ENCODE measurements around the gene MACROD2.

DNA sequence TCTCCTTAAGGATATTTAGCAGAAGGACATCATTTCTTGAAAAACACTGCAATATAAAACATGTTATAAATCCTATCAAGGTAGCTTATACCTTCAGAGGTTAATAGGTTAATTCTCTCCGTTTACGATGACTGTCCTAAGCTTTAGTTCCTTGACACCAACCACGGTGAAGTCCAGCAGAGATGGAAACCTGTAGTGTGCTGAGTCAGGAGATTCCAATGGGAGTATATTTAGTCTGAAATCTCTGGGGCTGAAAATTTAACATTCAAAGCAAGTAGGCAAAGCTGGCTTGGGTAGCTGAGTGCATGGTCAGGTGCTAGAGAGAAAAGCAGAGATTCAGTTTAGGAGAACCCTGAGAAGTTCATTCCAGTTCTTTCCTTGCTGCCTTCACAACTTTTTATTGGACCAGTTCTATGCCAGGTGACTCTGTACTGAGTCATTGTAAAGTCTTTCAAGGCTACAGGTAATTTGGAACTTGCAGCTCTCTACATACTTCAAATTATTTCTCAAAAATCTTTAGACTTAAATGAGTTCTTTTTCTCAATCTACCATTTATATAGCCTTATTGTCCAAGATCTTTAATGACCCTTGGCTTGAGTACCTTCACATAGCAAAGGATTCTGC is 1351.5 kb downstream of the MACROD2 start:
- TF ChIP-seq, protein P1, sequence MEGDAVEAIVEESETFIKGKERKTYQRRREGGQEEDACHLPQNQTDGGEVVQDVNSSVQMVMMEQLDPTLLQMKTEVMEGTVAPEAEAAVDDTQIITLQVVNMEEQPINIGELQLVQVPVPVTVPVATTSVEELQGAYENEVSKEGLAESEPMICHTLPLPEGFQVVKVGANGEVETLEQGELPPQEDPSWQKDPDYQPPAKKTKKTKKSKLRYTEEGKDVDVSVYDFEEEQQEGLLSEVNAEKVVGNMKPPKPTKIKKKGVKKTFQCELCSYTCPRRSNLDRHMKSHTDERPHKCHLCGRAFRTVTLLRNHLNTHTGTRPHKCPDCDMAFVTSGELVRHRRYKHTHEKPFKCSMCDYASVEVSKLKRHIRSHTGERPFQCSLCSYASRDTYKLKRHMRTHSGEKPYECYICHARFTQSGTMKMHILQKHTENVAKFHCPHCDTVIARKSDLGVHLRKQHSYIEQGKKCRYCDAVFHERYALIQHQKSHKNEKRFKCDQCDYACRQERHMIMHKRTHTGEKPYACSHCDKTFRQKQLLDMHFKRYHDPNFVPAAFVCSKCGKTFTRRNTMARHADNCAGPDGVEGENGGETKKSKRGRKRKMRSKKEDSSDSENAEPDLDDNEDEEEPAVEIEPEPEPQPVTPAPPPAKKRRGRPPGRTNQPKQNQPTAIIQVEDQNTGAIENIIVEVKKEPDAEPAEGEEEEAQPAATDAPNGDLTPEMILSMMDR (conservative IDR thresholded peaks at IDR 0.05; ENCODE audit: low read depth, low read length) = no peak
- no peak for TF ChIP-seq EZH2 (IDR thresholded peaks at IDR 0.05; ENCODE audit: borderline replicate concordance, low read depth, low read length, poor library complexity, severe bottlenecking)
